B cell (primary cell): ENCODE results near the gene NBEA. TPM values are rescaled to one million over a fixed set of nuclear protein-coding genes. Genes with fewer than 3 reads are reported as not detected.

Source experiments
- ATAC-seq: fragments of 200-7000 bp; cut with Tn5 transposase; one replicate; pipeline ENCODE4 v1.10.0; 2021; ENCODE audit warnings: low read depth, mild to moderate bottlenecking, moderate number of reproducible peaks, moderate library complexity
- CTCF ChIA-PET: fragments of 350-600 bp; sonication (Branson Sonifier 250); formaldehyde crosslinking; loops from one replicate; lab custom pipeline; 2021; ENCODE audit warnings: antibody characterized with exemption, inconsistent platforms; lab: Charles Lee
- POLR2A ChIA-PET: fragments of 350-600 bp; sonication (Branson Sonifier 250); formaldehyde crosslinking; loops from one replicate; lab custom pipeline; 2021; ENCODE audit warnings: antibody characterized with exemption; lab: Charles Lee
- DNase-seq: peaks from one replicate; pipeline ENCODE4 v3.0.0; 2013
- H2AFZ ChIP-seq: 2 replicates; pipeline ENCODE4 v1.6.1; 2012; ENCODE audit warnings: mild to moderate bottlenecking, low read depth, low read length; ENCODE audit not compliant: insufficient read depth, poor library complexity, severe bottlenecking
- H3K27ac ChIP-seq, 2 donors: 1 replicate in 1 of 2; 2 replicates in 1 of 2; pipeline ENCODE4 v1.5.1; 2012 to 2013; ENCODE audit warnings: low read length in 2 of 2, mild to moderate bottlenecking in 2 of 2, moderate library complexity in 1 of 2
- H3K27me3 ChIP-seq, 4 experiments: fragments of 200-600 bp in 1 of 4; sonication (generic) in 1 of 4; replicated peaks in 1 of 4; 1 replicate in 2 of 4; 2 replicates in 2 of 4; pipeline versions ENCODE4 v1.6.1 to v1.7.0; 2013 to 2016; ENCODE audit warnings: low read length in 3 of 4, mild to moderate bottlenecking in 2 of 4, mixed read lengths in 1 of 4, moderate library complexity in 1 of 4; ENCODE audit not compliant: insufficient read depth in 4 of 4, control insufficient read depth in 3 of 4; ENCODE audit errors: control extremely low read depth in 1 of 4
- H3K36me3 ChIP-seq, 2 experiments: replicated peaks in 1 of 2; 1 replicate in 1 of 2; 2 replicates in 1 of 2; pipeline versions ENCODE4 v1.6.1 to v1.7.1; 2013; ENCODE audit warnings: low read length in 1 of 2; ENCODE audit not compliant: insufficient read depth in 2 of 2, control insufficient read depth in 1 of 2; ENCODE audit errors: control extremely low read depth in 1 of 2, extremely low read depth in 1 of 2
- H3K4me1 ChIP-seq, 2 donors: fragments of 200-600 bp in 1 of 2; sonication (generic) in 1 of 2; 1 replicate in 1 of 2; 2 replicates in 1 of 2; pipeline versions ENCODE4 v1.5.1 to v1.6.1; 2013 to 2017; ENCODE audit warnings: low read length in 2 of 2; ENCODE audit not compliant: control insufficient read depth in 2 of 2, insufficient read depth in 2 of 2
- H3K4me2 ChIP-seq: replicated peaks from 2 replicates; pipeline ENCODE3; 2012; ENCODE audit warnings: mild to moderate bottlenecking, low read depth, low read length; ENCODE audit not compliant: poor library complexity, severe bottlenecking
- H3K4me3 ChIP-seq, 5 experiments: fragments of 200-600 bp in 1 of 5; sonication (generic) in 1 of 5; 1 replicate in 3 of 5; 2 replicates in 2 of 5; pipeline versions ENCODE4 v1.5.1 to v1.7.0; 2011 to 2016; ENCODE audit warnings: low read length in 4 of 5, mild to moderate bottlenecking in 4 of 5, low read depth in 2 of 5, control low read depth in 1 of 5, moderate library complexity in 1 of 5; ENCODE audit not compliant: insufficient read depth in 1 of 5; ENCODE audit errors: control extremely low read depth in 1 of 5, extremely low read depth in 1 of 5
- H3K79me2 ChIP-seq: fragments of 200-600 bp; sonication (generic); one replicate; pipeline ENCODE4 v1.6.0; 2016; ENCODE audit warnings: low read length; ENCODE audit not compliant: control insufficient read depth, insufficient read depth
- H3K9ac ChIP-seq: fragments of 200-600 bp; sonication (generic); 2 replicates; pipeline ENCODE4 v1.6.1; 2017; ENCODE audit warnings: mild to moderate bottlenecking, low read length, moderate library complexity
- H3K9me3 ChIP-seq, 3 donors: one replicate each; pipeline versions ENCODE4 v1.6.1 to v1.7.1; 2013; ENCODE audit warnings: low read length in 2 of 3; ENCODE audit not compliant: control insufficient read depth in 2 of 3, insufficient read depth in 1 of 3; ENCODE audit errors: control extremely low read depth in 1 of 3
- H4K20me1 ChIP-seq: 2 replicates; pipeline ENCODE4 v1.6.0; 2012; ENCODE audit warnings: mild to moderate bottlenecking, low read length; ENCODE audit not compliant: insufficient read depth, control insufficient read depth, poor library complexity, severe bottlenecking
- H3K27ac Mint-ChIP-seq: one replicate; pipeline ENCODE4 v1.8.0; 2021; ENCODE audit warnings: mixed read lengths
- H3K27me3 Mint-ChIP-seq: one replicate; pipeline ENCODE4 v1.8.0; 2021; ENCODE audit warnings: mixed read lengths
- H3K4me1 Mint-ChIP-seq: one replicate; pipeline ENCODE4 v1.8.0; 2021; ENCODE audit warnings: mixed read lengths
- H3K4me3 Mint-ChIP-seq: one replicate; pipeline ENCODE4 v1.8.0; 2021; ENCODE audit warnings: mixed read lengths
- H3K9me3 Mint-ChIP-seq: one replicate; pipeline ENCODE4 v1.8.0; 2022; ENCODE audit warnings: mixed read lengths; ENCODE audit not compliant: insufficient read depth
- CTCF ChIP-seq: fragments of 200-600 bp; IDR thresholded peaks from one replicate; pipeline ENCODE4 v1.8.0; 2022; ENCODE audit warnings: antibody characterized with exemption, mild to moderate bottlenecking
- EZH2 ChIP-seq: IDR thresholded peaks from 2 replicates; pipeline ENCODE4 v1.6.1; 2012; ENCODE audit warnings: borderline replicate concordance, low read depth, mild to moderate bottlenecking, moderate library complexity, low read length; ENCODE audit not compliant: insufficient read depth, poor library complexity, severe bottlenecking
- WGBS: methylation state at CpG from one replicate; pipeline ENCODE4 v1.1.5; 2013; ENCODE audit warnings: missing lambda C conversion rate; ENCODE audit not compliant: insufficient coverage; 5-methylcytosine and 5-hydroxymethylcytosine counted together
- intact Hi-C: fragments of 100-400 bp; cut with micrococcal nuclease; formaldehyde crosslinking; loops from one replicate; pipeline ENCODE4 v1.10.0; 2022
- polyA plus RNA-seq: library from polyadenylated mRNA; depleted of rRNA; stranded (reverse); fragments of >200 nt; gene quantifications from 2 replicates; pipeline ENCODE4 v1.2.3, GENCODE V29; 2012
- total RNA-seq, 2 donors: library from RNA; stranded (reverse); fragments of 120-200 nt in 1 of 2; gene quantifications; 1 replicate in 1 of 2; 2 replicates in 1 of 2; pipeline versions ENCODE4 v1.2.3 to v1.2.4, GENCODE V29; 2013 to 2022

Gene NBEA
- total and polyA plus RNA-seq, 2 donors (not counting 1 experiment from before 2014, with no cell fraction given), result 1.5 to 10.7 TPM

- Histone ChIP-seq H3K4me1 (peaks cover 4 to 6% of the 10 kb centered on the region in 2 donors), H3K9me3 (no peaks in the 10 kb centered on the region), H4K20me1 (no peaks in the 10 kb centered on the region), H3K36me3 (no peaks in the 10 kb centered on the region), H3K27me3 (no peaks in the 10 kb centered on the region), H3K4me2 (no peak overlapping the region), H2AFZ (no peak overlapping the region), H3K4me3 (no peak overlapping the region), H3K79me2 (no peaks in the 10 kb centered on the region), H3K9ac (no peak overlapping the region), H3K27ac (no peak overlapping the region)
- DNase-seq, result no peak
- no peaks in the 10 kb centered on the region for H3K27me3 Mint-ChIP-seq
- TF ChIP-seq CTCF, result no peak
- no peak for TF ChIP-seq EZH2
- ATAC-seq, result no peak
- POLR2A ChIA-PET, result no interaction called here
- intact Hi-C loops, result loop anchor here (2.0 kb wide), 1 partner anchor 1234 kb away; no protein-coding TSS in a partner anchor
- no peak overlapping the region for H3K27ac Mint-ChIP-seq
- no peak overlapping the region for H3K4me3 Mint-ChIP-seq
- no peaks in the 10 kb centered on the region for H3K9me3 Mint-ChIP-seq
- CTCF ChIA-PET, result interaction anchor here (1.0 to 2.2 kb wide), 5 partner anchors 9 to 1365 kb away, joined by 3 to 11 read pairs (median 3); no protein-coding TSS in a partner anchor
- H3K4me1 Mint-ChIP-seq, result peaks cover 6% of the 10 kb centered on the region
These were observed 223.1 kb downstream of the NBEA start for GRCh38 chr13:35165205-35165604.

GRCh38 chr13:35179494-35179893, 237.4 kb downstream of the NBEA start:
- H3K27me3 Mint-ChIP-seq, result no peaks in the 10 kb centered on the region

More at GRCh38 chr13:35179494-35179893, 237.4 kb downstream of the NBEA start:
- Histone ChIP-seq H3K4me3 (no peak overlapping the region), H3K9ac (no peak overlapping the region), H2AFZ (no peak overlapping the region), H4K20me1 (no peaks in the 10 kb centered on the region), H3K36me3 (no peaks in the 10 kb centered on the region), H3K4me1 (no peaks in the 10 kb centered on the region), H3K4me2 (no peak overlapping the region), H3K9me3 (no peaks in the 10 kb centered on the region), H3K27me3 (no peaks in the 10 kb centered on the region), H3K79me2 (no peaks in the 10 kb centered on the region), H3K27ac (no peak overlapping the region)
- no peak for ATAC-seq
- no peaks in the 10 kb centered on the region for H3K9me3 Mint-ChIP-seq
- TF ChIP-seq CTCF (no peak), EZH2 (no peak)
- H3K4me3 Mint-ChIP-seq, result no peak overlapping the region
- no peaks in the 10 kb centered on the region for H3K4me1 Mint-ChIP-seq
- ChIA-PET CTCF (interaction anchor here (1.0 to 1.2 kb wide), 2 partner anchors 10 to 14 kb away, joined by 3 to 4 read pairs; no protein-coding TSS in a partner anchor), POLR2A (no interaction called here)
- WGBS, result no CpG with 5 or more reads among the region's 2 CpGs
- intact Hi-C loops, result no loop called here
- DNase-seq, result no peak
- H3K27ac Mint-ChIP-seq, result no peak overlapping the region
